NCI-H510A (cell line): ENCODE results near the gene NCKAP1.
"Not testable (repeated sequence)": the region's sequence is repeated elsewhere in the genome, so short reads cannot be mapped to it uniquely, and the experiment has no call there.

Experiments used
- DNase-seq: peaks from one replicate; lab custom pipeline; 2025; lab: John Stamatoyannopoulos, UW

The NCKAP1 gene

GRCh38 chr2:182912518-182912915 lies 125.7 kb downstream of the NCKAP1 start:
- DNase-seq = no peak

DNA sequence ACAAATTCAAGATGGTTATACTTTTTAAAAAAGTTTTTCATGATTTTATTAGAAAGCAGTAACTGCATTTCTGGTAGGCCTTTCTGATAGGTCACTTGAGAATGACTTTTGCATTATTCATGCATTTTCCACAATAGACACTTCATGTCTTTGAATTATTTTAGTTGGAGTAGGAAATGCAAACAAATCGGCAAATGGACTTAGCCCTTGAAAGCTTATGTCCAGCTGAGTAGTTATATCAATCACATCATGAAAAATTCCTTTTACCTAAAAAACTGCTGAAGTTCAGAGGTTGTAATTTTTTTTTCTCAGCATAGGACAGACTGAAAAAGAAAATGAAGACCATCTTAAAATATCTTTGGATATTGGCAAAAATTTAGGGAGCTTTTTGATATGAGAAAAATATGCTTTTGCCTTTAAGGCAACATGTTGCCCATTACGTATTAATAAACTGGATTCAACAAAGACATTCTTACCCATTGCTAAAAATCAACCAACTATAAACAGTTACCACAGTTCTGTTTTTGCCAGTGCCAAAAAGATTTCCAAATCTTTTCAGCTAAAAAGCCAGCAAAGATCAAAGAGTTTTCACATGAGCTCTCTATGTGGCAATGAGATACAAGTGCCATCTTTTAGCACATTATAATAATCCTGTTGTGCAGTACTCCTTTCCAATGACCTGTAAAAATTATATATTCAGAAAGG lies 126.3 kb downstream of the NCKAP1 start:
- no peak for DNase-seq

GRCh38 chr2:182910965-182911364 lies 127.3 kb downstream of the NCKAP1 start:
- no peak for DNase-seq

DNA sequence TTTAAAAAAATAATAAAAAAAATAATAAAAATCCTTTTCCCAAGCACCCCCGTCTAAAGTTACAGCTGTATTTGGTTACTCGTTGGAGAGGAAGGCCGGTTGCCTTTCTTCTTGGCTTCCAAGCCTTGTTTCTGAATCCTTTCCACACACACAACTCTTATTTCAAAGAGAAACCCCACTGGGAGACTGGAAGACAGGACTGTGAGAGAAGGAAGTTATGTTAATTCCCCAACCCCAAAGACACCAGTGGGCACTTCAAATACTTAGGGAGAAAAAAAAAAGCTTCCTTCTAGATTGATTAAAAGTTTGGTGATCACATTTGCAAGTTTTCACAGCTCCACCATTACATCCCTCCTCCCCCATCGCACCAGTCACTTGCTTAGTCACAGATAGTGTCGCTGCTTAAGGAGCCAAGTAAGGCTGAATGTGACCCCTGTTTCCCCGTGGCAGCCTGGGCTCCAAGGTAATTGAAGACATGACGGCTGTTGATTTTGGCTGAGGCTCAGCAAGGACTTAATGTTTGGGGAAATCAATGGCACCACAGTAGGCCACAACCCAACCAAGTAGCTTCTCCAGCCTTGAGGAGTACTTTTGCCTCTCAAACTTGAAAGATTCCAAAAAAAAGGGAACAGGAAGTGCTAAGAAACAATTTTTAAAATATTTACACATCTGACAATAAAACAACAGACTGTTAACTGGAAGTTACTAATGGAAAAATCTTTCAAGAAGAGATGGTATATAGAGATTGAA lies 131.0 kb downstream of the NCKAP1 start:
- DNase-seq = no peak

- DNase-seq = no peak
Observed at GRCh38 chr2:182906454-182906853, 131.8 kb downstream of the NCKAP1 start.

DNA sequence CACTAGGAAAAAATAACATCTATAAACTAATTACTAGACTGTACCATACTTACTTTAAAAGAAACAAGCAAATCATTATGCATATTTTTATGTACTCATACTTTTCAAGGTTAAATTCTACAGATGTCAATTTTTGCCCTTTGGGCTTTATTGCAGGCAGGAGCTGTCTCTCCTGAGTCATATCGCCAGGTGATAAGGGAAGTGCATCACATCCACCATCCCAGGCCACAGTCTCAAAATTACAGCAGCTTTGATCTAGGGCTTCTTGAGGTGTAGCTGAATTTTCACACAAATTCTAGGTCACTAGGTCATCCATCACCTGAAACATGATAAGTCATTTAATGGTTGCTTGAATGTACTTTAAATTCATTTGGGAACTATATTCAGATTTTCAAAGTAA lies 133.4 kb downstream of the NCKAP1 start:
- no peak for DNase-seq

DNA sequence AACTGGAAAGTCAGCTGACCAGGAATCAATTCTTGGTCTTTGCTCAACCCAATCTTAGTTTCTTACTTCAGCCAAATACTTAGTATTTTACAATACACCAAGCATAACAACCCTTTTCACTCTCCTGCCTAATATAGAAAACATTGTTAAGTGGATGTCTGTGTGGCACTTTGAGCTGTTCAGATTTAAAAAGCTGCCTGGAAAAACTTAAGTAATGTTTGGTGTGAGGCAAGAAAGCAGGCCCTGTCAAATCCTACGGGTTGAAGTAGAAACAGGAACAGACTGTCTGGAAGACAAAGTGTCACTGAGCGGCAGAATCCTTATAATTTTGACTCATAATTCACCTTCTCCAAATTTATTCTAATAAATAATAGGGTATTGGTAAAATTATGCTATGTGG lies 134.7 kb downstream of the NCKAP1 start:
- no peak for DNase-seq

DNA sequence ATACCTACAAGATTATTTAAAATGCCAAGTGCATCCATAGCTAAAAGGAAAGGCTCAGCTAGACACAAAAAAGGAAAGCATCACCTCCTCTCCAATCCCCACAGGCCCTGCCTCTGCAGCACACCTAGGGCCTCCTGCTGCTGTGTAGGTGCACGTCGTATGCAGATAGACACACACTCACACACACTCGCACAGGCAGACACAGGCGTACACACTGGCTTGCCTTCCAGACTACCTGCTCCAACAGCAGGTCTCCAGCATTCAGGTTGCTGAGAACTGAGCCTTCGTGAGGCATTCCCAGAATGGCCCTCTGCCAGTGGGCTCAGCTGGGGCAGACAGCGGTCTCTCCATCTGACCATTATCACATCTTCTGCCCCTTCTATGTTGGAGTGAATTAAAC lies 136.5 kb downstream of the NCKAP1 start:
- DNase-seq = no peak

DNA sequence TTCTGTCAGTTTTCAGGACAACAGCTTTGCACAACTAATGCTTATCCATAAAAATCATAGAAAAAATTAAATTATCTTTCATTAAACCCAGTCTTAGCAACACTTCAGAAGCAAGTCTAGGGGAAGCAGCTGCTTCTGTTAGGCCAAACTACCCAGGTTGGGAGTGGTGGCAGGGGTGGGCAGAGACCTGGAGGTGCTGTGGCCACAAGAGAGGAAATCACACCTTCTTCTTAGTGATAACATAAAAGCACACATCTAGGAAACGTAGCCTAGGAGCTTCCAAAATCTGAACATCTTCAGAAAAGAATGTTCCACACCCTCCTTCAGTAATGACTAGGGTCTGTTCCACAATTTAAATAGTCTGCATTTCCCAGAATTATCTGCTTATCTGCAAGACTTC lies 139.5 kb downstream of the NCKAP1 start:
- no peak for DNase-seq

DNA sequence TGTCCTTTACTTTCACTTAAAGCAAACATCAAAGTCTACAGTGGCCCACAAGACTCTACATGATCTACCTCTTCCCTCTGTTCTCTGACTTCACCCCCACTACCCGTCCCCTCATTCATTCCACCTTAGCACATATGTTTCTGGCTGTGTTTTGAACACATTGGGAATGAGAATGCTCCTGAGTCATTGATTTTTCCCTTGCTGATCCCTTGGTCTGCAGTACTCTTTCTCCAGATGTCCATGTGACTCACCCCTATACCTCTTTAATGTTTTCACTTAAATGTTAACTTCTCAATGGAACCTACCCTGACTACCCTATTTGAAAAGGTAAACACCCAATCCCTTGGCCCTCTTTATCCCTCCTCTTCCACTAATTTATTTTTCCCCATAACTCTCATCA lies 141.1 kb downstream of the NCKAP1 start:
- DNase-seq = no peak

GRCh38 chr2:182895798-182896197 lies 142.5 kb downstream of the NCKAP1 start:
- DNase-seq = no peak

GRCh38 chr2:182895169-182895568 lies 143.1 kb downstream of the NCKAP1 start:
- no peak for DNase-seq

DNA sequence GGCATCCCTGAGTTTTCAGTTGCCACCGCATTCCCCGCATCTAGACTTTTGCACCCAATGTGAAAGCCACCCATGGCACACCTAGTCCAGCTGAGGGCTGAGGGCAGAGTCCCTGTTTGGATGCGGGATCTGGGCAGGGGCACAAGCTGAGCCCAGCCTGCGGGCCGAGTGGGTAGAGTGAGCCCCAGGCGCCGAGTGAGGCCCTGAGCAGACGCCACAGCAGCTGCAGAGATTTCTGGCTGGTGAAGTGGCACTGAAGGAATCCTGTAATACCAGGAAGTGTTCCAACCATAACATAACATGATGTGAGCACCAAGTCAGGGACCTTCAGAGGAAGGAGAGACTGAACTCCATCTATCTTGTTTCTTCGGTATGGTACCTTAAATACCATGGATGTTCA lies 144.1 kb downstream of the NCKAP1 start:
- DNase-seq = no peak

- no peak for DNase-seq
Observed at GRCh38 chr2:182893666-182894065, 144.6 kb downstream of the NCKAP1 start.

DNA sequence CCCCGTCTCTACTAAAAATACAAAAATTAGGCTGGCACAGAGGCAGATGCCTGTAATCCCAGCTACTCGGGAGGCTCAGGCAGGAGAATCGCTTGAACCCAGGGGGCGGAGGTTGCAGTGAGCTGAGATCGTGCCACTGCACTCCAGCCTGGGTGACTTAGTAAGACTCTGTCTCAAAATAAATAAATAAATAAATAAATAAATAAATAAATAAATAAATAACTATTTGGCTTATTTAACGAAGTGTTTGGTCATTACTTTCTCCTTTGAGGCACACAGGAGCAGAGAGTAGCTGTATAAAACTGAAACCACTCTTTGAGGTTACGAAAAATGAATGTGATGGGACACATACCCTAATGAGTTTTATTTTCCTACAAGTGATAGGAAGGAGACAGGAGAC lies 145.2 kb downstream of the NCKAP1 start:
- DNase-seq = not testable (repeated sequence)

GRCh38 chr2:182891611-182892010 lies 146.6 kb downstream of the NCKAP1 start:
- no peak for DNase-seq

DNA sequence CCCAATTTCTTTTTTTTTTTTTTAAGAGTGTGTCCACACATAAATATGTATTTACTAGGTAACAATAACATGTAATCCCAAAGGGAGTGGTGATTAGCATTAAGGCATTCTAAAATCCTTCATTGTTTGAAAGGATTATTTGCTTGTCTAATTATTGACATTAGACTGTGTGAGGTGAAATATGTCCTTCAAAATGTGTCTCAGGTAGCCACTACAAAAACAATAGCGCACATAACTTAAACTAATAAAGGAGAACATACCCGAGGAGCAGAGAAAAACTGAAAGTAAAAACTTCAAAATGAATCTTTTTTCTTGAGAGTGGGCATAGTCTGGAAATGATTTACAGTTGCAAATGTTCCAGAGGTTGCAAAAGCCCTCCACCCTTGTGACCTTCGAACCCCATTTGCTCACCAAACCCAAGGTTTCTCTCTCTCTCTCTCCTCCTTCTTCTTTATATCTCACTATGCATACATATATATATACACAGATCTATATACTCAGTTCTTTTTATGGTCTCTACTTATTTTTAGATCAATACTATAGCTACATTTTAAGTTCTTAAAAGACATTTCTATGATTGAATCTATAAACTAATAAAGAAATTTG lies 147.4 kb downstream of the NCKAP1 start:
- DNase-seq = no peak

- no peak for DNase-seq
Observed at GRCh38 chr2:182890305-182890704, 148.0 kb downstream of the NCKAP1 start.

DNA sequence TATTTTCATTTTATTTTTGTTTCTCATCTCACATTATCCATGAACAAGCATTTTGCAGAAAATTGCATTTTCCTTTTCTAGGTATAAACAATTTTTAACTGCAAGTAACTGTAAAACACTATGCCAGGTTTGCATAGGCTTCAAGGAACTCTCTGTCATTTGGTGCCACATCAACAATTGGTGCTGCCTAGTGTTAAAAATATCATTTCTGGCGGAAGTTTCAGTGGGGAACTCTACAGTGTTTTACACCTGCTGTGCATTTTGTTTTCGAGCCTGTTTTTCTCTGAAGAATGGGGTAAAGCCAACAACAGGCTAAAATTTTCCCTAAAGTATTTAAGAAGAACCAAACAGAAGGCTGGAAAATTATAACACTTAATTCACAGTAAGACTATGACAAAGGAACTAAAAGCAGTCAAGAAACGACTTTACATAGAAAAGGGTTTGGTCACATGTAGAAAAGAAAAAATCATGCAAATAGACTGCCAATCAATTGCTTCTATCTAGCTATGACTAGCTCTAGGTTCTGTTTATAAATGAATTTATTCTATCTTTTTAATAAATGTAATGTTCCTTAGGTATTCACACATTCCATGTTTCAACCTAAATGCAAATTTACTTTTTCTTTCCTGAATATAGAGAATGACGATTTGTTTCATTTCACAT lies 150.4 kb downstream of the NCKAP1 start:
- no peak for DNase-seq

GRCh38 chr2:182887093-182887492 lies 151.2 kb downstream of the NCKAP1 start:
- no peak for DNase-seq

GRCh38 chr2:182885771-182886170 lies 152.5 kb downstream of the NCKAP1 start:
- DNase-seq = no peak

- DNase-seq = no peak
Observed at GRCh38 chr2:182883451-182883850, 154.8 kb downstream of the NCKAP1 start.

DNA sequence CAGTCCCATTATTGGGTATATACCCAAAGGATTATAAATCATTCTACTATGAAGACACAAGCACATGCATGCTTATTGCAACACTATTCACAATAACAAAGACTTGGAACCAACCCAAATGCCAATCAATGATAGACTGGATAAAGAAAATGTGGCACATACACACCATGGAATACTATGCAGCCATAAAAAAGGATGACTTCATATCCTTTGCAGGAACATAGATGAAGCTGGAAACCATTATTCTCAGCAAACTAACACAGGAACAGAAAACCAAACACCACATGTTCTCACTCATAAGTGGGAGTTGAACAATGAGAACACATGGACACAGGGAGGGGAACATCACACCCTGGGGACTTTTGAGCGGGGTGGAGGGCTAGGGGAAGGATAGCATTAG lies 158.2 kb downstream of the NCKAP1 start:
- DNase-seq = not testable (repeated sequence)
